Karpas-422 (cell line): Measurements from ENCODE around the gene BANP. TPM values are rescaled to one million over a fixed set of nuclear protein-coding genes. Genes with fewer than 3 reads are reported as not detected.
"Not testable (repeated sequence)": the region's sequence is repeated elsewhere in the genome, so short reads cannot be mapped to it uniquely, and the experiment has no call there.

Source experiments
- DNase-seq: peaks from one replicate; pipeline ENCODE4 v3.0.0-alpha.2; 2015
- H2AFZ ChIP-seq: fragments of 200-600 bp; sonication (generic); 2 replicates; pipeline ENCODE4 v1.6.1; 2014; ENCODE audit warnings: antibody characterized with exemption, low read length, mixed read lengths
- H3K27ac ChIP-seq: fragments of 200-600 bp; sonication (generic); 2 replicates; pipeline ENCODE4 v1.5.1; 2014; ENCODE audit warnings: mild to moderate bottlenecking, low read length, moderate library complexity
- H3K27me3 ChIP-seq: fragments of 200-600 bp; sonication (generic); 2 replicates; pipeline ENCODE4 v1.6.1; 2014; ENCODE audit warnings: low read length, mixed read lengths
- H3K36me3 ChIP-seq: fragments of 200-600 bp; sonication (generic); 2 replicates; pipeline ENCODE4 v1.6.1; 2014; ENCODE audit warnings: low read length, mixed read lengths; ENCODE audit not compliant: insufficient read depth
- H3K4me1 ChIP-seq: fragments of 200-600 bp; sonication (generic); 2 replicates; pipeline ENCODE4 v1.6.1; 2014; ENCODE audit warnings: mild to moderate bottlenecking, low read length, mixed read lengths
- H3K4me2 ChIP-seq: fragments of 200-600 bp; sonication (generic); 2 replicates; pipeline ENCODE4 v1.6.1; 2014; ENCODE audit warnings: low read length, low read depth, mild to moderate bottlenecking; ENCODE audit not compliant: poor library complexity, severe bottlenecking
- H3K4me3 ChIP-seq: fragments of 200-600 bp; sonication (generic); 2 replicates; pipeline ENCODE4 v1.5.1; 2014; ENCODE audit warnings: mild to moderate bottlenecking, antibody characterized with exemption, low read length, mixed read lengths
- H3K79me2 ChIP-seq: fragments of 200-600 bp; sonication (generic); 2 replicates; pipeline ENCODE4 v1.6.1; 2014; ENCODE audit warnings: mild to moderate bottlenecking, low read length, mixed read lengths
- H3K9ac ChIP-seq: fragments of 200-600 bp; sonication (generic); 2 replicates; pipeline ENCODE4 v1.6.0; 2014; ENCODE audit warnings: low read length
- H3K9me2 ChIP-seq: fragments of 200-600 bp; sonication (generic), shearing (Covaris generic); replicated peaks from 2 replicates; pipeline ENCODE4 v1.6.0; 2014; ENCODE audit warnings: mild to moderate bottlenecking, low read length, moderate library complexity; ENCODE audit not compliant: insufficient read depth
- H3K9me3 ChIP-seq: fragments of 300-700, 200-600 bp; sonication (generic); 2 replicates; pipeline ENCODE4 v1.6.1; 2014; ENCODE audit warnings: low read length, mixed read lengths
- H4K20me1 ChIP-seq: fragments of 200-600 bp; sonication (generic); 2 replicates; pipeline ENCODE4 v1.6.1; 2014; ENCODE audit warnings: mild to moderate bottlenecking, antibody characterized with exemption, low read length, low read depth; ENCODE audit not compliant: insufficient read depth
- total RNA-seq: library from RNA; depleted of rRNA; stranded (reverse); fragments of >200 nt; shearing (Covaris generic); gene quantifications from 2 replicates; pipeline ENCODE4 v1.2.3, GENCODE V29; 2014; ENCODE audit warnings: low replicate concordance

Gene BANP
- total RNA-seq, 1 experiment from 2014 or later: 36.5 TPM

DNA sequence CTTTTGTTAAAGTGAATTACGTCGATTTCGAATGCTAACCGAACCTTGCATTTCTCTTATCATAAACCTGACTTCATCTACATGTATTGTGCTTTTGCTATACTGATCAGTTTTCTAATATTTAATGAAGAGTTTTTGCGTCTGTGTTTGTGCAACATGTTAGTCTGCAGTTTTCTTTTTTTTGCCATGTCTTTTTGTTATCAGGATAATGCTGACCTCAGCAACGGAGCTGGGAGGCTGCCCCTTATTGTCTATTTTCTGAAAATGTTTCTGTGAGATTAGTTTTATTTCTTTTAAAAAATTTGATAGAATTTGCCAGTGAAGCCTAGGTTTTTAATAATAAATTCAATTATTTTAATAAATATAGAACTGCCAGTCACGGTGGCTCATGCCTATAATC is 40.9 kb downstream of the BANP start:
- not testable (repeated sequence) for H3K4me3 ChIP-seq

DNA sequence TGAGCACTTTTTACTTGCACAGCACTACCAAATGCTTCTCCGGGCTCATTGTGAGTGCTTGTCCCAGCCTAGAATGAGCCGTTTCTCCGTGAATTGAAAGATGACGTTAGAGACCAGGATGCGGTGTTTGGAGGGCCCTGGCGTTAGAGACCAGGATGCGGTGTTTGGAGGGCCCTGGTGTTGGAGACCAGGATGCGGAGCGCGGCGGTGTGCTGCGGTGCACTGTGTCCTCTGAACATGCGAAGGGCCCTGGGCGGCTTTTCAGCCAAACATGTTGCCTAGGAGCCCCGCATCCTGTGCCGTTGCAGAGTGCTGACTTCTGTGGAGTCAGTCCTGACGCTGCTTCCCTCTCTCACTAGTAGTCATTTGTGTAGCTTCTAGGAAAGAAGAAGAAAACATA is 42.7 kb downstream of the BANP start:
- no peak overlapping the region for H2AFZ ChIP-seq
- H3K27ac ChIP-seq: no peak overlapping the region
- H3K36me3 ChIP-seq: no peaks in the 10 kb centered on the region
- peaks cover 67% of the 10 kb centered on the region for H3K79me2 ChIP-seq
- H3K4me3 ChIP-seq: no peak overlapping the region
- no peaks in the 10 kb centered on the region for H3K27me3 ChIP-seq
- H3K4me1 ChIP-seq: no peaks in the 10 kb centered on the region
- no peaks in the 10 kb centered on the region for H3K9me3 ChIP-seq
- no peak overlapping the region for H3K4me2 ChIP-seq
- H4K20me1 ChIP-seq: 0 out of 2 replicates have a peak, but pooled peaks cover 4% of the 10 kb centered on the region
- no peak overlapping the region for H3K9ac ChIP-seq
- no peak for DNase-seq
- no peaks in the 10 kb centered on the region for H3K9me2 ChIP-seq

More for the DNA sequence above, 40.9 kb downstream of the BANP start:
- not testable (repeated sequence) for H4K20me1 ChIP-seq, H2AFZ ChIP-seq, H3K27me3 ChIP-seq, H3K9me2 ChIP-seq, H3K4me1 ChIP-seq, DNase-seq, H3K36me3 ChIP-seq, H3K9me3 ChIP-seq, H3K4me2 ChIP-seq, H3K27ac ChIP-seq, H3K9ac ChIP-seq
- H3K79me2 ChIP-seq: peaks cover 61% of the 10 kb centered on the region

DNA sequence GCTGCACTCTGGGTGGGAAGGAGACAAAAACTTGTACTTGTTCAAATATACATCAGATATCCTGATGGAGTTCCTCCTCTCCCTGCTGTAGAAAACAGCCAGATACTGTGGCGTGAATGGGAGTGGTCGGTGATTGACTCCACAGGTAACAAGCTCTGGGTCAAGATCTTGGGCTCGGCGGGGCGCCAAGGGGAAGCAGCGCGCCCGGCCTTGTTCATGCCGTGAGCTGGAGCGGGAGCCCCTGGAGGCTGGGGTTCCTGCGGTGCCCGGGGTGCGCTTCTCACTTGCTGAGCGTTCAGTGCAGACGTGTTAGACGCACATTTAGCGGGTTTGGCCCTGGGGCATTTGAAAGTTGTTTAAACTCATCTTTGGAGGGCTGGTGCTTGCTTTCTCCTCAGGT is 44.4 kb downstream of the BANP start:
- no peak overlapping the region for H3K4me3 ChIP-seq
- no peak for DNase-seq
- no peak overlapping the region for H3K27ac ChIP-seq
- H3K4me2 ChIP-seq: no peak overlapping the region
- H3K9ac ChIP-seq: no peak overlapping the region
- H3K27me3 ChIP-seq: no peaks in the 10 kb centered on the region
- H3K79me2 ChIP-seq: peaks cover 59% of the 10 kb centered on the region
- 0 out of 2 replicates have a peak, but pooled peaks cover 4% of the 10 kb centered on the region for H4K20me1 ChIP-seq
- no peak overlapping the region for H2AFZ ChIP-seq
- no peaks in the 10 kb centered on the region for H3K9me3 ChIP-seq
- H3K9me2 ChIP-seq: no peaks in the 10 kb centered on the region
- H3K4me1 ChIP-seq: no peaks in the 10 kb centered on the region
- no peaks in the 10 kb centered on the region for H3K36me3 ChIP-seq

- Histone ChIP-seq H3K4me3 (no peak overlapping the region), H4K20me1 (0 out of 2 replicates have a peak, but pooled peaks cover 4% of the 10 kb centered on the region), H3K4me1 (no peaks in the 10 kb centered on the region), H3K4me2 (no peak overlapping the region), H3K9me2 (no peaks in the 10 kb centered on the region), H3K79me2 (peaks cover 55% of the 10 kb centered on the region), H3K27ac (no peak overlapping the region), H3K9me3 (no peaks in the 10 kb centered on the region), H3K9ac (no peak overlapping the region), H2AFZ (no peak overlapping the region), H3K36me3 (no peaks in the 10 kb centered on the region), H3K27me3 (no peaks in the 10 kb centered on the region)
- DNase-seq: no peak
Observed at GRCh38 chr16:87996962-87997880, 46.0 kb downstream of the BANP start.

DNA sequence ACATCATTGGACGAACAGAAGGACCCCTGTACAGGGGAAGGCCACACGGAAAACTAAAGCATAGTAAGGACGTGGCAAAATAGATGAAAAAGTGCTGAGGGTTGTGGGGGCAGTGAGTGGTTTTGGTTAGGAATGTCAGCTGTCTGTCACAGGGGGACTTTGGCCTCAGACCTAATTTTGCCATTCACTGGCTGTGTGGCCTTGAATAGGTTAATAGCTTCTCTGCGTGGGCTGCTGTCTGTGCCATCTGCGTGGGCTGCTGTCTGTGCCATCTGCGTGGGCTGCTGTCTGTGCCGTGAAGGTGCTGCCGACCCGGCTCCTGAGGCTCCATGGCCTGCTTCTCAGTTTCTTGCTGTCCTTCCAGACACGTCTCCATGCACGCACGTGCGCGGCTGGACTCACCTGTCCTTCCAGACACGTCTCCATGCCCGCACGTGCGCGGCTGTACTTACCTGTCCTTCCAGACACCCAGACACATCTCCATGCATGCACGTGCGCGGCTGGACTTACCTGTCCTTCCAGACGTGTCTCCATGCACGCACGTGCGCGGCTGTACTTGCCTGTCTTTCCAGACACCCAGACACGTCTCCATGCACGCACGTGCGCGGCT is 47.1 kb downstream of the BANP start:
- not testable (repeated sequence) for DNase-seq, H3K27me3 ChIP-seq, H3K9me3 ChIP-seq, H3K27ac ChIP-seq, H3K4me1 ChIP-seq, H3K4me3 ChIP-seq, H3K4me2 ChIP-seq, H4K20me1 ChIP-seq, H3K36me3 ChIP-seq, H3K9me2 ChIP-seq, H2AFZ ChIP-seq, H3K9ac ChIP-seq
- H3K79me2 ChIP-seq: peaks cover 50% of the 10 kb centered on the region

DNA sequence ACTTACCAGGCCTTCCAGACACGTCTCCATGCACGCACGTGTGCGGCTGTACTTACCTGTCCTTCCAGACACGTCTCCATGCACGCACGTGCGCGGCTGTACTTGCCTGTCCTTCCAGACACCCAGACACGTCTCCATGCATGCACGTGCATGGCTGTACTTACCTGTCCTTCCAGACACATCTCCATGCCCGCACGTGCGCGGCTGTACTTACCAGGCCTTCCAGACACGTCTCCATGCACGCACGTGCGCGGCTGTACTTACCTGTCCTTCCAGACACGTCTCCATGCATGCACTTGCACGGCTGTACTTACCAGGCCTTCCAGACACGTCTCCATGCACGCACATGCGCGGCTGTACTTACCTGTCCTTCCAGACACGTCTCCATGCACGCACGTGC is 47.8 kb downstream of the BANP start:
- not testable (repeated sequence) for H3K9me2 ChIP-seq, H3K9me3 ChIP-seq, H3K4me3 ChIP-seq, H3K27ac ChIP-seq, H3K4me2 ChIP-seq, H3K4me1 ChIP-seq, DNase-seq, H4K20me1 ChIP-seq, H3K36me3 ChIP-seq, H3K9ac ChIP-seq, H3K27me3 ChIP-seq, H2AFZ ChIP-seq
- peaks cover 45% of the 10 kb centered on the region for H3K79me2 ChIP-seq

DNA sequence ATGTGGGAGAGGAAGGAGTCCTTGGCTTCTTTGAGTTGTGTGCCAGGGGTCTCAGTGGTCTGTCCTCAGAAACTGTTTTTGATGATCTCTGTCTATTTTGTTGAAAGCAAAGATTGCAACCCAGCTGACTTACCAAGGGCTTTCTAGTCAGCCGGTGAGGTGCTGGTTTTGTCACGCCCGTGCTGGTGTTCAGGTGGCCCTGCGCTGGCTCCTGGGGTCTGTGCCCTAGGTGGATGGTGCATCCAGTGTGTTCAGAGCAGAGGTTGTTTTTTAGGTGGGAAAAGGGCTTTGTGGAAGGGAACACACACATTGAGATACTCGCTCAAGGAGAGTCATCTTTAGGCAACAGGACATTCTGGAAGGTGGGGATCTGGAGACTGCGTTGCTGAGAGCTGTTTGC is 51.0 kb downstream of the BANP start:
- Histone ChIP-seq H3K9me3 (no peaks in the 10 kb centered on the region), H3K4me1 (peaks cover 6% of the 10 kb centered on the region), H3K36me3 (no peaks in the 10 kb centered on the region), H3K9ac (no peak overlapping the region), H3K27me3 (no peaks in the 10 kb centered on the region), H3K4me3 (no peak overlapping the region), H3K4me2 (no peak overlapping the region), H3K9me2 (no peaks in the 10 kb centered on the region), H3K79me2 (peaks cover 17% of the 10 kb centered on the region), H3K27ac (no peak overlapping the region), H4K20me1 (0 out of 2 replicates have a peak, but pooled peaks cover 8% of the 10 kb centered on the region), H2AFZ (no peak overlapping the region)
- no peak for DNase-seq

DNA sequence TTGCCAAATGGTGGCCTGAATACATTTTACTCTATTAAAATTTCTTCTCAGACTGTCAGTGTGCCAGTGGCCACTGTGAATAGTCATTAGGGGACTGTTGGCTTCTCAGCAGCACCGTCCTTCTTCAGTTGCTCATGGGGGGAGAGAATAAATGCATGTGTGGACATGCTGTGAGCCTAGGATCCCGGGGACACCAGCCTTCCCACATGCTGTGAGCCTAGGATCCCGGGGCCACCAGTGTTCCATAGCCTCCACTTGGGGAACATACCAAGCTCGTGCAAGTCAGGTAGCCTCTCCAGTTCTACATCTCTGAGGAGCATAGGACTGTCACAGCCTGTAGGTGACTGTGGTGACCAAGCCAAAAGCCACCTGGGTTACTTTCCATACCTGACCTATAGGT is 51.5 kb downstream of the BANP start:
- Histone ChIP-seq H3K4me2 (no peak overlapping the region), H3K9ac (no peak overlapping the region), H3K27me3 (no peaks in the 10 kb centered on the region), H3K9me2 (no peaks in the 10 kb centered on the region), H2AFZ (no peak overlapping the region), H3K27ac (no peak overlapping the region), H3K9me3 (no peaks in the 10 kb centered on the region), H4K20me1 (0 out of 2 replicates have a peak, but pooled peaks cover 8% of the 10 kb centered on the region), H3K79me2 (peaks cover 12% of the 10 kb centered on the region), H3K36me3 (no peaks in the 10 kb centered on the region), H3K4me1 (peaks cover 6% of the 10 kb centered on the region), H3K4me3 (no peak overlapping the region)
- DNase-seq: no peak
